GM19238 (cell line): Measurements from ENCODE around the gene PRDM11.

ENCODE experiments used
- DNase-seq: peaks from one replicate; pipeline ENCODE4 v3.0.0; 2011; ENCODE audit warnings: low spot score; ENCODE audit not compliant: insufficient read length

PRDM11 gene

DNA sequence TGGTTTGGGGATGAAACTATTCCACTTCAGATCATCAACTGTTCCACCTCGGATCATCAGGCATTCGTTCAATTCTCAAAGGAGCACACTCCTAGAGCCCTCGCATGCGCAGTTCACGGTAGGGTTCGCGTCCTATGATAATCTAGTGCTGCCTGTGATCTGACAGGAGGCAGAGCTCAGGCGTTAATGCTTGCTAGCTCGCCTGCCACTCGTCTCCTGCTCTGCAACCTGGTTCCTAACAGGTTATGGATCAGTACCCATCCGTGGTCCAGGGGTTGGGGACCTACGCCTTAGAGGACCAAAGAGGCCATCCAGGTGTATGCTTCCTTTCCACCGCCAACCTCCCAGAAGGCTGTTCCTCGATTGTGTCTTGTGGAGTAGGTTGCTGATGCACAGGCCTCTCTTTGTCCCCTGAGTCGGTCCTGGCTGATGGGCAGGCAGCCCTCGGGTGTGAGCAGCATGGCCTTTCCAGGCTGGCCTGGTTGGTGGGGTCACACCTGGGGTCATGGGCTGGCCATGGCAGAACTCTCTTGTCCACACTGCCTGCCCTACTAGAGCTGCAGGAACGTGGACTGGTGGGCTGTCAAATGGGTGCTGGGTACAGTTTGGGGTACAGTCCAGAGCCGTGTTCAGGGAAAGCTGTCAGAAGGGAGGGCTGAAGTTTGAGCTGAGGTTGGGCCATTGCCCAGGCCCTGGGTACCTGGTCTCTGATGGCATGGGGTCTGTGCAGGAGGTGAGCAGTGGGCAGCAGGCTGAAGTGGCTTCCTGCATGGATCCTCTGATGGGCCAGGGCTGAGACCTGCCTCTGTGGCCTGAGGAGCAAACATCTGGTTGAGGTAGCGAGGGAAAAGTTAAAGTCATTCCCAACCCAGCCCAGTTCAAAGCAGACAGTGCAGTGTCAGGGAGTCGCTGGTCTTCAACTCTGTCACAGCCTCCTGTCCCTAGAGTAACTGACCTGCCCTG lies 11.1 kb downstream of the PRDM11 start:
- no peak for DNase-seq

DNA sequence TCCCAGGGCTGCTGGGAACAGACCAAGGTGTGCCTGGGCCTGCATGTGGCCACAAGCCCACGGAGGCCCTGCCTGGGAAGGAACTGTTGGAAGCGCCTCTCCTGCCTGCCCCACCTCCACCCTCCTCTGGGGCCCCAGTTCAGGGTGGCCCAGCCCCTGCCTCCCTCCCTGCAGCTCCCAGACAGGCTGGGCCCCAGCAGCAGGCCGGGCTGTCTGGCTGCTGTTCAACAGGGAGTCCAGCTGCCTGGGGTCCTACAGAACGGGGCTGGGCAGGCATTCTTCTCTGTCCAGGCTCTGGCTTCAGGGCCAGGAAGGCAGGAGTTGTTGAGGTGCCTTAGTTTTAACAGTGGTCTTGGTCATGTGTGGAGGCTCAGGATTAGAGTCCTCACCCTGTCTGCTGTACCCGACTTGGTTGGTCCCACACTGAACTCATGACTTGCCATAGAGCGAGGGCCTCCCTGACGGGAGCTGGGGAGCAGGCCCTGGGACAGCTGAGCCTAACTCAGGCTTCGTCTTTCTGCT lies 11.8 kb downstream of the PRDM11 start:
- DNase-seq: no peak

DNA sequence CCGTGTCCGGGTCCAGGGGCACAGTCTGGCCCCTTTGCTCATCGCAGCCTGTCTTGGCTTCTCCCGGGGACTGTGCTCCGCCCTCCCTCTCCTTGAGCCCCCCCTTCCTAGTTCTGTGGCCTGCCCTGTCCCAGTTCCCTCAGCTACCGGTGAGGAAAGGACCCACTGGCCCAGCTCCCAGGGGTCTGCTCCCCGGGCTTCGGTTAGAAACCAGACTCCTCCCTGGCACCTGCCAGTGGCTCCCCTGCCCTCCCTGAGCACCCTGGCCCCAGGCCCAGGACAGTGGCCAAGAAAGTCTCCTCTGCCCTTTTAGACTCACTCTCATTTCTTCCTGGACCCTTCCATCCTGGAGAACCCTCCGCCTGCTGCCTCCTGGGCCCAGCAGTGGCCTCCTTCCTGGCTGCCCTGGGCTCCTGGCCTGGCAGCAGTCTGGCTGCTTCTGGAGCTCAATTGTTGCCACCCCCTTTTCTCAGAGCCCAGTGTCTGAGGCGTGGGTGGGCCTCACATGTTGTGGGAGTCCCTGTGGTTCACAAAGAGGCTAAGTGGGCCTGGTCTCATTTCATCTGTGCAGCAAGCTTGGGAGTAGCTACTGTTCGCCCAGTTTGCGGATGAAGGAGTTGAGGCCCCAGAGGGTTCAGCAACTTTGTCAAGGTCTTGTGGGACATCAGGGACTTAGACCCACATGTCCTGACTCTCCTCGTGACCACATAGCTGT lies 12.6 kb downstream of the PRDM11 start:
- DNase-seq: no peak

DNA sequence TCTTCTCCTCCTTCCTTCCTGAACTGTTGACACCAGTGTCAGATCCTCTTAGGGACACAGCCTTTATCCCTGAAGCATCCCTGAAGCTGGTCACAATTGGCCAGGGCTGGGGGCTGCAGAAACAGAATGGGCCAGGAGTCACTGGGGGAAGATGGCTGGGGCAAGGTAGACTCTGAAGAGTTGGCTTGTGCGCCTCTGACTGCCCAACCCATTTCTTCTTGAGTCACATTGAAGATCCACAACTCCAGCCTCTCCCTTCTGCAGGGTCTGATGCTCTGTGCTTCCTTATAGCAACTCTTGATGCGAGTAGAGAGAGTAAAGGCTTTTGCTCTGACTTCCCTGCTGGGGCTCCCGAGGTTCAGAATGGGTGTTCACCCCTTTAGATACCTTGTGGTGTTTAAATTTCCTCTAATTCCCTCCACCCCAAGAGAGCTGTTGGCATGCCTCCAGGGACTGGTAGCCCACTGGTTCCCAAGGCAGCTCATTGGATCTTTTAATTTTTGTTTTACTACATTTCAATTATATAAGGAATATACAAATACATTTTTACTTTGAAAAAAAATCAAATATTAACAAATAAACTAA lies 13.4 kb downstream of the PRDM11 start:
- no peak for DNase-seq

DNA sequence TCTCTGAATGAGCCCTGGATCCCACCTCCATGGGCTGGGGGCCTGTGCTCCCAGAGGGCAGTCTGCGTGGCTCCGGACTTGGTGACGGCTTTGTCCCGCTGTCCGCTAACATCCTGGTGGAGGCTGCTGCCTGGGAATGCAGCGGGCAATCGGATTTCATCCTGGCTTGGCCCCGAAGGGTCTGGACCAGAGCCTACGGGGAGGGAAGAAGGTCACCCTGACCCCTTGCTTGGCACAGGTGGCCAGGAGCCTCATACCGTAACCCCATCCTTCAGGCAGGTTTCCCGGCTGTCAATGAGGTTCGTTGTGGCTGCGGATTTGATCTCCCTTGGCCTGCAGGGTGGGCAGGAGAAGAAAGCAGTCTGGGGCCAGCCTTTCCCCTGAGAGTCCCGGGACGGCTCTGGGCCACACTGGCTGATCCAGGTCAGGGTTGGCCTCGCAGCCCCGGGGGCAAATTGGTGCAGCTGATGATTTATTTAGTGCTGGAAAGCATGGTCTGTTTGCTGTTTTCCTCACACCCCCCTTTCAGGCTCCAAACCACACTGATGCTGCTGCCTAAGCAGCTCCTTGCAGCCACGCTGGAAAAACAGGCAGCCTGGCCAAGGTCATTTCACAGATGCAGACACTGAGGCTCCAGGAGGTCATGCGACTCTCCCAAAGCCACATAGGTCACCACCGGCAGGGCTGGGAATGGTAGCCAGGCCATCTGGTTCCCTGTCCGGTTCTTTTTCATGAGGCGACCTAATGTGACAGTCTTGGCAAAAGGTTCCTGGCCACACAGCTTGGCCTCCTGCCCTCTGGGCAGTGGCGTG lies 15.0 kb downstream of the PRDM11 start:
- no peak for DNase-seq

DNA sequence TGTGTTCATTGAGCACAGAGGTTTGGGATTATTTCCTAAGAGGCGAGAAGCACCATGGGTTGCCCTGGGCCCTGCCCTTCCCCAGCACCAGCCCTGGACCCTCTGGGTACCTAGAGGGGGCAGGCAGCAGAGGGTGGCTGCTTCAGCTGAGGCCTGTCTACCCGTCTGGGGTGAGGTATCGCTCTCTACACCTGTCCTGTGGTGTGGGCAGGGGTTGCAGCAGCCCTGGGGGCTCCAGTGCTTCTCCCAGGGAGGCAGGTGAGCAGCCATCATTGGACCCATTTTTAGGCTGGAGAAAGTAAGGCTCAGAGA lies 15.6 kb downstream of the PRDM11 start:
- DNase-seq: no peak

DNA sequence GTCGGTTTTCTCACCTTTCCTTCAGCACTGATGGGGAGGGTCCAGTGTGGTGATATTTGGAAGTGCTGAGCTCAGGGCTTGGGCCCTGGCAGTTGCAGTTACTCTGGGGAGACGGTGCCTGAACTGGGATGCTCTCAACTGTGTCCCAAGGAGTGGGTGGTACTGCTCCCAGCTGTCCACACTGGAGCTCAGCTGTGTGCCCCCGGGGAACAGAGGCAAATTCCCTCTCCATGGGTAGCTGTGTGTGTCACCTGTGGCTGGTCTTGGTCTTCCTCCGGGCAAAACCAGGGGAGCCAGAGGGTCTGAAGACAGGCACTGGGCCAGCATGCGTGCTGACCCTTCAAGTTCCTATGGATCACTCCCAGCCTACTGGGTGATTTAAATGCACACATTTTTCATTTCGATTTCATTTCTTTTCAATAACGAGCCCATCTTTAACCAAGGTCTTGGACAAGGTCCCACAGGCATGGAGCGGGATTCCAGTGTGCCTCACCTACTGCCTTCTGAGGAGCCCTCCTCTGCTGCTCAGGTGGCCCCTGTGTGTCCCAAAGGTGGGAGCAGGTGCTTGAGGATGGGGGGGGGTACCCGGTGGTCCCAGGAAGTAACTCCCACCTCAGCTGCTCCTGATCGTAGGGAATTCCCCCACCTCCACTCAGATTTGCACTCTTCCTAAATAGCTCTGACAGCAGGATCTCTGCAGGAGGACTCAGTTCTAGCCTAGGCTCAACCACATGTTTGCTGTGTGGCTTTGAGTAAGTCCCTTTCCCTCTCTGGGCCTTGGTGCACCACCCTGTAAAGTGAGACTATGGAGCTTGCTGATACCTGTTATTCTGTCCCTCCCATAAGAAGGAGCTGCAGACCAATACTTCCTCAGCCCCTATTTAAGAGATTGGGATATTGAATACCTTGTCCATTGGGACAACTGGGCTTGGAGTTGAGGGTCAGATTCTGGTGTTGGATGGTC lies 16.8 kb downstream of the PRDM11 start:
- DNase-seq: no peak

DNA sequence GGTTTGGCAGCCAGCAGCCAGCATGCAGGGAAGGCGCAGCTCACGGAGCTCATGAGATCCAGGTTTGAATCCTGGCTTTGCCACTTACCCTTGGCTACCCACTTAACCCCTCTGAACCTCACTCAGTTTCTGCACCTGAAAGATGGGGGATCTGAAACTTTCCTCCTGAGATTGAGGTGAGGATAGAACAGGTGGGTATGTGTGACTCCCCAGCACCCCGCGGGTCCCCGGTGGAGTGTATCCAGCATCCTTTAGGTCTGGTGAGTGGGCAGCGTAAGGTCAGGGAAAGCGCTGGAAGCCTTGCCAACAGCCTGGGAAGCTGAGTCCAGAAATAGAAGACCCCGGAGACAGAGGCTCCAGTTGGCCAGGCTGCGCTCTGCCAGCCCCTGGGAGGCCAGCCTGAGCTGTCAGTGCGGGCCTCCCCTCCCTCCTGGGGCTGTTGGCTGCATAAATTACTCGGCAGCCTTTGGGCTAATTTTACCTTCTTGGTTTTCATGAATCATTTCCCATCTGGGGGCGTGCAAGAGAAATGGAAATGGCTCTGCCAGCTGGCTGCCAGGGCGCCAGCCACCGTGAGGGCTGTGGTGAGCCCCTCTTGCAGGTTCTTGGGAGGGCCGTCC lies 17.6 kb downstream of the PRDM11 start:
- DNase-seq: no peak

DNA sequence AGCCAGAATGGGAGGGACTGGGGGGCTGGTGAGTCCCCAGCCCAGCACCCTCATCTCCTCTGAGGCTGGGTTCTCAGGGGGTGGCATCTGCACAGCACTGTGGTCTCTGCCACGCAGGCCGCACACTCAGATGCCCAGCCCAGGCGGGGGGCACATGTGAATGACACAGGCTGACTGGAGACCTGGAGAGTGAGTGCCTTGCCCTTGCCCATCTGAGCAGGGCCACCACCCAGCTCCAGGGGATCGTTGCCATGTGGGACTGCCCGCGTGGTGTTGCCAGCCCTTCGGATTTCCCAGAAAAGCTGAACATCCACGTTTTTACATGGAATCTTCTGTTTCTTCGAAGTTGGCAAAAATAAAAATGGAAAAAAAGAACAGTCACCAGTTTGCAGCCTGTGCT lies 18.9 kb downstream of the PRDM11 start:
- DNase-seq: no peak

DNA sequence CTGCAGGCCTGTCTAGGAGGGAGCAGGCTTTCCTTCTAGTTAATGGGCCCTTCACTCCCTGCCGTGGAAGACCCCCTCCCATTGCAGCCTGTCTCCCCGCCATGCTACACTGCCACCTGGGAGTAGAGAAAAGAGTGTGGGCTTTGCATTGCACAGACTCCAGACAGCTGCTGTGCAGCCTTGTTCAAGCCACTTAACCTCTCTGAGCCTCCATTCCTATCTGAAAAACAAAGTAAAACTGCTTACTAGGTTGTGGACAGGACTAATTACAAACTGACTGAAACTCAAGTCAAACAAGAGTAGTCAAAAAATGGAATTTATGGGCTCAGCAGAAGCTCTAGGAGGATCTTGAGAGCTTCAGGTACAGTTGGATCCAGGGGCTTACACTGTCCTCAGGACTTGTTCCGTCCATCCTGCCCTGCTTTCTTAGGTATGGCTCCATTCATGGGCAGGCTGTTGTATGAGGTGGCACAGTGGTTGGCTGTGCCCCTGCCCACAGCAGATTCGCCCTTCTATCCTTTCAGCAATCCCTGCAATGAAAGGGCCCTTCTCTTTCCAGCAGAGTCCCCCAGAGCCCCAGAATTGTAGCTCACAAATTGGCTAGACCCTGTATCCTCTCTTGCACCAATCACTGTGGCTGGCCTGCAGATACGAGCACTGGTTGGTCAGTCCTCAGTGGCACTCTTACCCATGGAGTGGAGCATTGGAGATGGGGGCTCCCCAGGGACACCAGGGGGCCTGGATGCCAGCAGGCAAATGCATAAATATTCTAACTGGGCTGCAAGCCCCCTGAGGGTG lies 19.6 kb downstream of the PRDM11 start:
- DNase-seq: no peak

DNA sequence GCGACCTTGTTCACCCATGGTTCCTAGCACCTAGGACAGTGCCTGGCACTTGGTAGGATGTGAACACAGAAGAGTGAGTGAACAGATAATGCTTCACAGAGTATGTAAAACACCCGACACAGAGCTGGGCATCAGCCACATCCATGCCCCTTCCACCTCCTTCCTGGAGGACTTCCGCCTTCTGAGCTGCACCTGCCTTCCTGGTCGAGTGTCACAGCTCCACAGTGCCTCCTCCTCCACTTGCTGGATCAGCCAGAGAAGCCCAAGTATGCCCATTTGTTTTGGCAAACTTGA lies 20.1 kb downstream of the PRDM11 start:
- DNase-seq: no peak

DNA sequence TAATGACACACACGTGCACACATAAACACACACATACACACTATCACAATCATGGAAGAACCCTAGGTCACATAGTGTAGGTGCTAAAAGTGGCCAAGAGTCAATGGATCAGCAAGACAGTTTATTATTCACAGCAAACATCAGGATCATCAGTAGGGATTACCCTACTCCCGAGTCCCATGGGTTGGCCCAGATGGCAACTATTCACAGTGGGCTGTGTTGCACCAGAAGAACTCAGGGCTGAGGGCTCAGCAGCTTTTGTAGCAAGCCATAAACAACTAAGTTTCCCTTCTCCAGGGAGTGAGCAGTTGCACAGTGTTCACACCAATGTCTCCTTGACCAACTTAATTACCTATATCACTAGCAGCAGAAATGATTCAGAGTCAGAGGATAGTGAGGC lies 20.8 kb downstream of the PRDM11 start:
- no peak for DNase-seq

DNA sequence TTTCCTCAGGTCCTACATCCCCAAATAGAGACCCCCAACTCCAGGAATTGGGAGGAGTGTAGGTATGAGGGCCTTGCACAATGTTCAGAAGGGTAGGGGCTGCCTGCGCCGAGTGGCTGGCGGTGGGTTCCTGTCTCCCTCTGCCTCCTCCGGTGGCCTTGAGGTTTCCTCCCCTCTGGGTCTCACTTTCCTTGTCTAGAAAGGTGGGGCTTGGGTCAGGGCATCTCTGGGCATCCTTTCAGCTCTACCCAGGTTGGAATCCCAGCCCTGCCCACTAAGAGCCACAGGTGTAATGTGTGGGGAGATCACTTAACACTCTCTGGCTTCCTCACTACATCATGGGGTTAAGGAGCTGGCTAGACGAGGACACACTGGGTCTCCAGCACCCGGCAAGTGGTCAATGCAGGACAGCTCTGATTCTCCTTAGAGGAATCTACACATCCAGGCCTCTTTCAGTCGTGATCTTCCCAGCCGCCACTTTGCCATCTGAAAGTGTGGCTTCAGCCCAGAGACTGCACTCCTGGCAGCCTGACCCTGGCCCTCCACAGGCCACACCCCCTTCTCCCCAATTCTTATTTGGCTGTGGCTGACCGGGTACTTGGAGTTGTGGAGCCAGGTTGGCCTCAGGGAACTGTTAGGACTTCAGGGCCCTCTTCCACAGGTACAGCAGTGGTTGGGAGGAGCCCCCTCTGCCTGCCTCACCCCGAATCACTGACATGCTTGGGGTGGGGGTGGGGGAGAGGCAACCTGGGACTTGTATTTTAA lies 22.1 kb downstream of the PRDM11 start:
- no peak for DNase-seq

DNA sequence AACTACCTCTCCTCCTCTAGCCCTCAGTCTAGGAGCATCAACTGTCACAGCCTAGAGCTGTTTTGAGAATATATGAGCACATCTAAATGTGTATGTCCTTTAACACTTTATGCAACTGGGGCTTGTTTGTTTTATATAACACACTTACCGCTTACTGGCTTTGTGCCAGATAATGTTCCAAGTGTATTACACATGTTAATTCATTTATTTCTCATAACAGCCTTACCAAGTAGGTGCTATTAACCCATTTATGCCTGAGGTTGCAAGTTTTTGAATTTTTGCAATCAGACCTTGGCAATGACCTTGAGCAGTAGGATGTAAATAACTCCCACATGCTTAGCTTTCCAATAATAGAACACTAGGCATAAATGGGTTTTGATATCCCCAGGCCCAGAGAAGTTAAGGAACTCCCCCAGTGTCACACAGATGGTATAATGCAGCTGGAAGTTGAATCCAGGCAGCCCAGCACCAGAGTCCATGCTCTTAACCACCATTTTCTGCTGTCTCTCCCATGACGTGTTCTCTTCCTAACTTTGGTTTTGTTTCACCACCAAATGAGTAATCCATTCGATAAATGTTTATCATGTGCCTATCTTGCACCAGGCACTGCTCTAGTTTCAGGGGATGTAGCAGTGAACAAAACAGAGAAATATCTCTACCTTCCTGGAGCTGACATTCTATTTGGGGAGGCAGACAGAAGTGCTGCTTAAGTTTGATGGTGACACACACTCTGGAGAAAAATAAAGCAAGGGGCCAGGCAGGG lies 23.1 kb downstream of the PRDM11 start:
- no peak for DNase-seq

DNA sequence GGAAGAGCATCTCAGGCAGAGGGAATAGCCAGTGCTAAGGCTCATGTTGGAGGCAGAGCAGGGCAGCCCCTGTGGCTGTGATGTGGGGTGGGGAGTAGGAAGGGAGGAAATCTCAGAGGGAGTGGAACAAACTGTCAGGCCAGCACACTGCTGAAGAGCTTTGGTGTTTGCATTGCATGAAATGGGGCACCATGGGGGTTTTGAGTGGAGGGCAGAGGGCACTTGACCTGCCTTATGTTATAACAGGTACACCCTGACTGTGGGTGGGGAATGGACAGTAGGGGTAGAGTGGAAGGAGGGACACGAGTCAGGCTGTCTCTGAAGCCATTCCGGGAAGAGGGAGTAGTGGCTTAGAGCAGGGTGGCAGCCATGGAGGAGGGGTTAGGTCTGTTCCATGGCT lies 24.0 kb downstream of the PRDM11 start:
- DNase-seq: no peak

DNA sequence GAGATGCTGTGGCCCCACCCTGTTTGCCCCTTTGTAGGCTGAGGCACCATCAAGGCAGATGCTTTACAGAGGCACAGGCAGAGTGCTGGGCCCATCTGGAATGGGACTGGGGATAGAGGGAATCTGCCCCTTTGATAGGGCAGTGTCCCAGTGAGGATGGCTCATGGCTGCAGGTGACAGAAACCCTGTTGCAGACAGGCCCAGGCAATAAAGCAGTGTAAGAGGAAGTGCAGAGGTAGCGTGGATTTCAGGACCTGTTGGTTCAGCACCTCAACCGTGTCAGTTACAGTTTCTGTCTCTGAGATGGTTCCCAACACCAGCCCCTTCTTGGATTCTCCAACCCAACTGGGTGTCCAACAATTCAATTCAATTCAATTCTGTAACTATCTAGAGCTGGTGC lies 25.1 kb downstream of the PRDM11 start:
- DNase-seq: no peak

DNA sequence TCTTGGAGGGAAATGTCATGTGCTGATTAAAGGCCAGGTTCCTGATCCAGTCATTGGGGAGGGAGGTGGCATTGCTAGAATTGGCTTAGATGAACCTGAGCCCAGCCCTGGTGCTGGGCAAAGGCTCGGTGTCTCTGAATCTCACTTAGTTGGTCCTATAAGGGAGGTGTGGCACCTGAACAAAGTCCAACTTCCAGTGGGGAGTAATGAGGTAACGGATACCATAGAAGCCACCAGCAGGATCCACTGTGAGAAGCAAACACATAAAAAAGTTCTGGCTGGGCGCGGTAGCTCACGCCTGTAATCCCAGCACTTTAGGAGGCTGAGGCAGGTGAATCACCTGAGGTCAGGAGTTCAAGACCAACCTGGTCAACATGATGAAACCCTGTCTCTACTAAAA lies 26.6 kb downstream of the PRDM11 start:
- DNase-seq: no peak
